ENCODE measurements around the gene OIT3.

DNA sequence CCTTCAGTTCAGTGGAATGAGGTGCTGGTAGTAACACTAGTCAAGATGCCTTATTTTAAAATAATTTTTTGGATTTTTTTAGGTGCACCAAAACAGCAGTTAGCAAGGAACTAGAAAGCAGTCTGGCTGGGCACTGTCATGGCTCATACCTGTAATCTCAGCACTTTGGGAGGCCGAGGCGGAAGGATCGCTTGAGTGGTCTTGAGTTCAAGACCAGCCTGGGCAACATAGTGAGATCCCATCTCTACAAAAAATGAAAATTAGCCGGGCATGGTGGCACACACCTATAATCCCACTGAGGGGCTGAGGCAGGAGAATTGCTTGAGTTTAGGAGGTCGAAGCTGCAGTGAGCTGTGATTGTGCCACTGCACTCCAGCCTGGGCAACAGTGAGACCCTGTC lies 35.3 kb downstream of the OIT3 start:
- TF ChIP-seq, protein P1, sequence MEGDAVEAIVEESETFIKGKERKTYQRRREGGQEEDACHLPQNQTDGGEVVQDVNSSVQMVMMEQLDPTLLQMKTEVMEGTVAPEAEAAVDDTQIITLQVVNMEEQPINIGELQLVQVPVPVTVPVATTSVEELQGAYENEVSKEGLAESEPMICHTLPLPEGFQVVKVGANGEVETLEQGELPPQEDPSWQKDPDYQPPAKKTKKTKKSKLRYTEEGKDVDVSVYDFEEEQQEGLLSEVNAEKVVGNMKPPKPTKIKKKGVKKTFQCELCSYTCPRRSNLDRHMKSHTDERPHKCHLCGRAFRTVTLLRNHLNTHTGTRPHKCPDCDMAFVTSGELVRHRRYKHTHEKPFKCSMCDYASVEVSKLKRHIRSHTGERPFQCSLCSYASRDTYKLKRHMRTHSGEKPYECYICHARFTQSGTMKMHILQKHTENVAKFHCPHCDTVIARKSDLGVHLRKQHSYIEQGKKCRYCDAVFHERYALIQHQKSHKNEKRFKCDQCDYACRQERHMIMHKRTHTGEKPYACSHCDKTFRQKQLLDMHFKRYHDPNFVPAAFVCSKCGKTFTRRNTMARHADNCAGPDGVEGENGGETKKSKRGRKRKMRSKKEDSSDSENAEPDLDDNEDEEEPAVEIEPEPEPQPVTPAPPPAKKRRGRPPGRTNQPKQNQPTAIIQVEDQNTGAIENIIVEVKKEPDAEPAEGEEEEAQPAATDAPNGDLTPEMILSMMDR (IDR thresholded peaks at IDR 0.05) = no peak
- no peak for TF ChIP-seq EP300 (IDR thresholded peaks at IDR 0.05)

All from esophagus muscularis mucosa (tissue), 3 donors.